ENCODE results near the gene RASAL3.
"Not testable (repeated sequence)": the region's sequence is repeated elsewhere in the genome, so short reads cannot be mapped to it uniquely, and the experiment has no call there.

The RASAL3 gene

DNA sequence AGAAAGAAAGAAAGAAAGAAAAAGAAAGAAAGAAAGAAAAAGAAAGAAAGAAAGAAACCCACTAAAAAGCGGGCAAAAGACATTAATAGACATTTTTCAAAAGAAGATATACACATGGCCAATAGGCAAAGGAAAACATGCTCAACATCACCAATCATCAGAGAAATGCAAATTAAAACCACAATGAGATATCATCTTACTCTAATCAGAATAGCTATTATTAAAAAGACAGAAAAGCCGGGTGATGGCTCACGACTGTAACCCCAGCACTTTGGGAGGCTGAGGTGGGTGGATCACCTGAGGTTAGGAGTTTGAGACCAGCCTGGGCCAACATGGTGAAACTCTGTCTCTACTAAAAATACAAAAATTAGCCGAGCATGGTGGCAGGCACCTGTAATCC is 9.5 kb upstream of the RASAL3 start:
- WGBS, 2 experiments, result 84 to 87% methylated on average over 4 of the region's 4 CpGs
- H3K4me1 ChIP-seq (ENCODE audit: control insufficient read depth, insufficient read depth, low read length); H3K27ac ChIP-seq (ENCODE audit: insufficient read depth, low read depth, low read length, poor library complexity, severe bottlenecking); H3K36me3 ChIP-seq (ENCODE audit: control insufficient read depth, insufficient read depth, low read length); H3K9me3 ChIP-seq (ENCODE audit: control insufficient read depth, low read length); H3K4me3 ChIP-seq (ENCODE audit: insufficient read depth, low read depth, low read length): not testable (repeated sequence)
- H3K27me3 ChIP-seq (ENCODE audit: control insufficient read depth, insufficient read depth, low read length, poor library complexity, severe bottlenecking), result peaks cover 16% of the 10 kb centered on the region

DNA sequence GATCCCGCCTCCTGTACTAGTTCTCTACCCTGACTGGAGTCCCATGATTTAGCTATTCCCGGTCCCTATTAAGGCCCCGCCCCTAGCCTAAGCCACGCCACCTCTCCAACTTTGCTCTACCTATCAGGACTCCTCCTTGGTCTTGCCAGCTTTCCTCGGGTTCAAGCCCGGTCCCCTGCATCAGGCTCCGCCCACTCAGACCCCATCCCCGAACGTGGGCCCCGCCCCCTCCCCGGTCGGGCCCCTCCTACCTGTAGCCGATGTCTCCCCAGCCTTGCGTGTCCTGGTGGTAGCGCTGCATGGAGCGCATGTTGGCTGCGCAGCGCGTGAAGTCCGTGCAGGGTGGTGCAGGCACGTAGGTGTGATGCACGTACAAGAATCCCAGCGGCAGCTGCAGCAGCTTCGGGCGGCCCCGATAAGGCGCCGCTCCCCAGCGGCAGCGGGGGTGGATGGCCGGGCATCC is 7.3 kb upstream of the RASAL3 start:
- peaks cover under 1% of the 10 kb centered on the region for H3K9me3 ChIP-seq (ENCODE audit: control insufficient read depth, low read length)
- peaks cover 25% of the 10 kb centered on the region for H3K27me3 ChIP-seq (ENCODE audit: control insufficient read depth, insufficient read depth, low read length, poor library complexity, severe bottlenecking)
- H3K4me1 ChIP-seq (ENCODE audit: control insufficient read depth, insufficient read depth, low read length), result no peaks in the 10 kb centered on the region
- H3K27ac ChIP-seq (ENCODE audit: insufficient read depth, low read depth, low read length, poor library complexity, severe bottlenecking), result no peak overlapping the region
- WGBS, 2 experiments, result 89% methylated on average over 31 of the region's 31 CpGs
- no peak overlapping the region for H3K4me3 ChIP-seq (ENCODE audit: insufficient read depth, low read depth, low read length)
- H3K36me3 ChIP-seq (ENCODE audit: control insufficient read depth, insufficient read depth, low read length), result no peaks in the 10 kb centered on the region

DNA sequence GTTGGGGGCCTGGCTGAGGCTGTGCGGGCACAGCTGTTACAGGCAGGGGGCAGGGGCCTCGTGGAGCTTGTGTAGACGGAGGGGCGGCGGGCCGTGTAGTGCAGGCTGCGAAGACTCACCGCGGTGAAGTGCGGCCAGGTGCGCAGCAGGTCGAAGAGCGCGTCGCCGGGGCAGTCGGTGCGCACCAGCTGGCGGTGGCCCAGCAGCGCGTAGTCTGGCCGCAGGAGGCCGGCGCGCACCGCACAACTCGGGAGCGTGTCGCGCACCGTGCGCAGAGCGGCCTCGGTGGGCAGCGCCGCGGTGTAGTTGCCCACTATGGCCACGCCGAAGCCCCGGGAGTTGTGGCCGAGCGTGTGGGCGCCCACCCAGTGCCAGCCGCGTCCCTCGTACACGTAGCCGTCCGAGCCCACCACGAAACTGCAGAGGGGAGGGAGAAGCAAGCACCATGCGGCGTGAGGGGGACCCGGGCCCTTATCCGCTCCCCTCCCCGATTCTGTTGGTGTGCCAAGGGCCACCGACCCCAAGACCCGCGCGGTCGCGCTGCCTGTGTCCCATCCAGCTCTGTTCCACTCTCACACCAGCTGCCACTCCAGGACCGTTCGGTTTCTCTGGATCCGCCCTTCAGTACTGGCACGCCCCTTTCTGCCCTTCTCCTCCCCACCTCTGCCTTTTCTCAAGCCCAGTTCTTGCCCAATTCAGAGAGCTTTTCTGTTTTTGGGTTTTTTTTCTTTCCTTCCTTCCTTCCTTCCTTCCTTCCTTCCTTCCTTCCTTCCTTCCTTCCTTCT is 5.4 kb upstream of the RASAL3 start:
- Histone ChIP-seq H3K9me3 (ENCODE audit: control insufficient read depth, low read length) (no peaks in the 10 kb centered on the region), H3K27me3 (ENCODE audit: control insufficient read depth, insufficient read depth, low read length, poor library complexity, severe bottlenecking) (peaks cover 25% of the 10 kb centered on the region), H3K36me3 (ENCODE audit: control insufficient read depth, insufficient read depth, low read length) (no peaks in the 10 kb centered on the region), H3K27ac (ENCODE audit: insufficient read depth, low read depth, low read length, poor library complexity, severe bottlenecking) (no peak overlapping the region), H3K4me1 (ENCODE audit: control insufficient read depth, insufficient read depth, low read length) (no peaks in the 10 kb centered on the region), H3K4me3 (ENCODE audit: insufficient read depth, low read depth, low read length) (no peak overlapping the region)
- 54 to 56% methylated on average over 65 of the region's 65 CpGs for WGBS, 2 experiments

DNA sequence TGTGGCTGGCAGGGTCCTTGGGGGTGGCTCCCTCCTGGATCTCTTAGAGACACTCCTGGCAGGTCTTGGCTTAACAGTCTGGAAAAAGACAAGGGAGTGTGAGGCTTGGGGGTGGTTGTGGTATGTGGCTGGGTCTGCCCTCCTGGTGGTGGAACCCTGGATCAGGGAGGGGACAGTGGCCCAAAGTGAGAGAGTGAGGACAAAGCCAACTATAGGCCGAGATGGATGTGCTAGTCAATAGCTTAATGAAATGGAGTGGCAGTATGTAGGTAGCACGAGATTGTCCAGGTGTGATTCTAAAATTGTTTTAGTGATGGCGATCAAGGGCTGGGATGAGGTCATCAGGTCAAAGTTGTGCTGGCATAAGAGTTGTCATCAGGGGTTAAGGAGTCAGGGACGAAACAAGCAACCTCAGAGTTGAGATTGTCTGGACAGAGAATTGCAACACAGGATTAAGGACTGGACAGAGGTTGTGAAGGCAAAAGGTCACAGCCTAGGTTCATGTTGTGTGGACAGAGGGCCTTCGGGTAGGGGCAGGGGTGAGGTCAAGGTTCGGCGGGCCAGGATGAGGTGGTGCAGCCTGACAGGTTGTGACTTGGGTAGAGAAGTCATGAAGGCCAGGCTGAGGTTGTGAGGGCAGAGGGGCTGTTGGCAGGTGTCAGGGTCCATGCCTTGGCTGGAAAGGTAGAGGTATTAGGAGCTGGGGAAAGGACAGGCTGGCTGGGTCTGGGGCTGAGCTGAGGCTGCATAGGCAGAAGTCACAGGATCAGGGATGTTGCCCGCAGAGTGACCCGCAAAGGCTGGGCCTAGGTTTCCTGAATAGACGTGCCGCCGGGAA is 4.5 kb upstream of the RASAL3 start:
- no peak overlapping the region for H3K4me3 ChIP-seq (ENCODE audit: insufficient read depth, low read depth, low read length)
- no peaks in the 10 kb centered on the region for H3K9me3 ChIP-seq (ENCODE audit: control insufficient read depth, low read length)
- H3K27me3 ChIP-seq (ENCODE audit: control insufficient read depth, insufficient read depth, low read length, poor library complexity, severe bottlenecking), result peaks cover 25% of the 10 kb centered on the region
- WGBS, 2 experiments, result 78 to 80% methylated on average over 12 of the region's 12 CpGs
- no peak overlapping the region for H3K27ac ChIP-seq (ENCODE audit: insufficient read depth, low read depth, low read length, poor library complexity, severe bottlenecking)
- H3K36me3 ChIP-seq (ENCODE audit: control insufficient read depth, insufficient read depth, low read length), result no peaks in the 10 kb centered on the region
- H3K4me1 ChIP-seq (ENCODE audit: control insufficient read depth, insufficient read depth, low read length), result no peaks in the 10 kb centered on the region

DNA sequence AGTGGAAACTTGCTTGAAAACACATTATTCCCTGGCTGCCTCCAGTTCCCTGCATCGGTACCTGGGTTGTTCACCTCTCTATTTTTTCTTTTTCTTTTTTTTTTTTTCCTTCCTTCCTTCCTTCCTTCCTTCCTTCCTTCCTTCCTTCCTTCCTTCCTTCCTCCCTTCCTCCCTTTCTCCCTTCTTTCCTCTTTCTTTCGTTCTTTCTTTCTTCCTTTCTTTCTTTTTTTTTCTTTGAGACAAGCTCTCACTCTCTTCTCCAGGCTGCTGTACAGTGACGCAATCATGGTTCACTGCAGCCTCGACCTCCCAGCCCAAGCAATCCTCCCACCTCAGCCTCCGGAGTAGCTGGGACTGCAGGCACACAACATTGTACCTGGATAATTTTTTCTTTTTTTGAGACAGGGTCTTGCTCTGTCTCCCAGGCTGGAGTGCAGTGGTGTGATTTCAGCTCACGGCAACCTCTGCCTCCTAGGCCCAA is 3.4 kb upstream of the RASAL3 start:
- 63 to 69% methylated on average over 6 of the region's 6 CpGs for WGBS, 2 experiments
- Histone ChIP-seq H3K4me1 (ENCODE audit: control insufficient read depth, insufficient read depth, low read length) (no peaks in the 10 kb centered on the region), H3K27ac (ENCODE audit: insufficient read depth, low read depth, low read length, poor library complexity, severe bottlenecking) (no peak overlapping the region), H3K4me3 (ENCODE audit: insufficient read depth, low read depth, low read length) (no peak overlapping the region), H3K36me3 (ENCODE audit: control insufficient read depth, insufficient read depth, low read length) (no peaks in the 10 kb centered on the region), H3K27me3 (ENCODE audit: control insufficient read depth, insufficient read depth, low read length, poor library complexity, severe bottlenecking) (peaks cover 25% of the 10 kb centered on the region), H3K9me3 (ENCODE audit: control insufficient read depth, low read length) (no peaks in the 10 kb centered on the region)

DNA sequence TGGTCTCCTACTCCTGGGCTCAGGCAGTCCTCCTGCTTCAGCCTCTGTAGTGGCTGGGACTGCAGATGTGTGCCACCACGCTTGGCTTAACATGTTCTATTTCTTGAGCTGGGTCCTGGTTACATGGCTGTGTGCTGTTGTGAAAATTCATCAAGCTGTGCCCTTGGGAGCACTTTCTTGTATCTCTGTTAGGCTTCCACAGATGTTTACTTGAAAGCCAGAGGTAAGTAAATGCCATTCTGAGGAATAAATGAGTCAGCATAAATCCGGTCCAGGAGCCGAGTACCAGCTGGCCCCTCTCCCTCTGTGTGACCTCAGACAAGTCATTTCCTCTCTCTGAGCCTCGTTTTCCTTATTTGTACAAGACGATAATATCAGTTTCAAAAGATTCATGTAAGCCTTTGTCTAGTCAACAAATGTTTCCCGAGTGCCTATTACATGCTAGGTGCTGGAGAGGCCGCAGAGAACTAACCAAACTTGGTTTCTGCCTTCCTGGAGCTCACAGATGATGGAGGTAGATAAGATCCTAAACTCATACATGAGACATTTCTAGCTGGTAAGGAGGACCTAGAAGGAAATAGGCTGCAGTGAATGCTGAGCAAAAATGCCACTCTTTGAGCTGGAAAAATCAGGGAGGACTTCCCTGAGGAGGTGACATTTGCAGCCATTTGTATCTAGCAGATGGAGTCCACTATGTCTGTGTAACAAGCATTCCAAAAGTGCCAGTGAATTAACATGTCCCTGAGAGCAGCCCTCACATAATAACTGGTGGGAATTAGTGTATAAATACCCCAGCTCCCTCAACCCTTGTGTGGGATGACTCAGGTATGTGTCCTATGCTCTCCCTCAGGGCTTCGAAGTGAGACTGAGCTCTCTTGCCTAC is 2.7 kb upstream of the RASAL3 start:
- no peak overlapping the region for H3K27ac ChIP-seq (ENCODE audit: insufficient read depth, low read depth, low read length, poor library complexity, severe bottlenecking)
- no peaks in the 10 kb centered on the region for H3K9me3 ChIP-seq (ENCODE audit: control insufficient read depth, low read length)
- H3K4me3 ChIP-seq (ENCODE audit: insufficient read depth, low read depth, low read length), result no peak overlapping the region
- H3K27me3 ChIP-seq (ENCODE audit: control insufficient read depth, insufficient read depth, low read length, poor library complexity, severe bottlenecking), result peaks cover 25% of the 10 kb centered on the region
- WGBS, 2 experiments, result 69 to 71% methylated on average over 8 of the region's 8 CpGs
- H3K4me1 ChIP-seq (ENCODE audit: control insufficient read depth, insufficient read depth, low read length), result no peaks in the 10 kb centered on the region
- H3K36me3 ChIP-seq (ENCODE audit: control insufficient read depth, insufficient read depth, low read length), result no peaks in the 10 kb centered on the region

DNA sequence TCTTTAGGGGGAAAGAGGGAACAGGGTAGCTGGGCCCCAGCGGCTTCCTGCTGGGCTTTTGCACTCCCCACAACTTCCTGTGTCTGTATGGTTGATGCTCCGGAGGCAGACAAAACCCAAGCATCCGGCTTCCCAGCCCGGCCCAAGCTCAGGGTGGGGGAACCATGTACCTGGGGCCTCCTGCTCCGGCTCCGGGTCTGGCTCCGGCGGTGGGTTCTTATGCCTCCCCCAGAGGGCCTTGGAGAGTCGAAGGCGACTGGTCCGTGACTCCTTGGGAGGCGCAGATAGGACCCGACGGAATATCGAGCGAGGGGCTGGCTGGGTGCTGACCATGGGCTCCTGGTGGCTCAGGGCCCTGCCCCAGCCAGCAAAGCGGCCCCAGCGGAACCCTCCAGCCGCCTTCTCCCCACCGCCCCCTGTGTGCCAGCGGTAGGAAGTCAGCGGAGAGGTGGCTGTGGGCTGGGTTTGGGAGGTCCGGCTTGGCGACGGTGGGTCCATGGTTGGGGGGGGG is 428 bp downstream of the RASAL3 start:
- Histone ChIP-seq H3K36me3 (ENCODE audit: control insufficient read depth, insufficient read depth, low read length) (no peaks in the 10 kb centered on the region), H3K27me3 (ENCODE audit: control insufficient read depth, insufficient read depth, low read length, poor library complexity, severe bottlenecking) (peaks cover 31% of the 10 kb centered on the region), H3K4me3 (ENCODE audit: insufficient read depth, low read depth, low read length) (no peak overlapping the region), H3K9me3 (ENCODE audit: control insufficient read depth, low read length) (no peaks in the 10 kb centered on the region), H3K4me1 (ENCODE audit: control insufficient read depth, insufficient read depth, low read length) (no peaks in the 10 kb centered on the region), H3K27ac (ENCODE audit: insufficient read depth, low read depth, low read length, poor library complexity, severe bottlenecking) (no peak overlapping the region)
- 80 to 81% methylated on average over 25 of the region's 25 CpGs for WGBS, 2 experiments

DNA sequence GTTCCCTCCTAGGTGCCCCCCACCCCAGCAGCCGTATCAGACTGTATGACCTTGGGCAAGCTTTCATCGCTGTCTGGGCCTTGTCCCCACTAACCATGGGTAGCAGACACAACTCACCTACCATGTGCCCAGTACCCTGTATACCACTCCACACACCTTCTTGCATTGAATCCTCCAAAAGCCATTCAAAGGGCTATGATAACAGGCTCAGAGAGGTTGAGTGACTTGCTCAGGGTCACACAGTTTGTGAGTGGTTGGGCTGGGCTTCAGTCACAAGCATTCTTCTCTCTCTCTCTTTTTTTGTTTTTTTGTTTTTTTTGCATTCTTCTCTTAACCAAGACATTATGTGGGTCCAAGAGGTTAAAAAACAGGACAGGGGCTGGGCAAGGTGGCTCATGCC is 2.6 kb downstream of the RASAL3 start:
- Histone ChIP-seq H3K27ac (ENCODE audit: insufficient read depth, low read depth, low read length, poor library complexity, severe bottlenecking) (no peak overlapping the region), H3K9me3 (ENCODE audit: control insufficient read depth, low read length) (no peaks in the 10 kb centered on the region), H3K36me3 (ENCODE audit: control insufficient read depth, insufficient read depth, low read length) (no peaks in the 10 kb centered on the region), H3K4me3 (ENCODE audit: insufficient read depth, low read depth, low read length) (no peak overlapping the region), H3K27me3 (ENCODE audit: control insufficient read depth, insufficient read depth, low read length, poor library complexity, severe bottlenecking) (peaks cover 41% of the 10 kb centered on the region), H3K4me1 (ENCODE audit: control insufficient read depth, insufficient read depth, low read length) (no peaks in the 10 kb centered on the region)
- WGBS, 2 experiments, result 77% methylated on average over 2 of the region's 2 CpGs

DNA sequence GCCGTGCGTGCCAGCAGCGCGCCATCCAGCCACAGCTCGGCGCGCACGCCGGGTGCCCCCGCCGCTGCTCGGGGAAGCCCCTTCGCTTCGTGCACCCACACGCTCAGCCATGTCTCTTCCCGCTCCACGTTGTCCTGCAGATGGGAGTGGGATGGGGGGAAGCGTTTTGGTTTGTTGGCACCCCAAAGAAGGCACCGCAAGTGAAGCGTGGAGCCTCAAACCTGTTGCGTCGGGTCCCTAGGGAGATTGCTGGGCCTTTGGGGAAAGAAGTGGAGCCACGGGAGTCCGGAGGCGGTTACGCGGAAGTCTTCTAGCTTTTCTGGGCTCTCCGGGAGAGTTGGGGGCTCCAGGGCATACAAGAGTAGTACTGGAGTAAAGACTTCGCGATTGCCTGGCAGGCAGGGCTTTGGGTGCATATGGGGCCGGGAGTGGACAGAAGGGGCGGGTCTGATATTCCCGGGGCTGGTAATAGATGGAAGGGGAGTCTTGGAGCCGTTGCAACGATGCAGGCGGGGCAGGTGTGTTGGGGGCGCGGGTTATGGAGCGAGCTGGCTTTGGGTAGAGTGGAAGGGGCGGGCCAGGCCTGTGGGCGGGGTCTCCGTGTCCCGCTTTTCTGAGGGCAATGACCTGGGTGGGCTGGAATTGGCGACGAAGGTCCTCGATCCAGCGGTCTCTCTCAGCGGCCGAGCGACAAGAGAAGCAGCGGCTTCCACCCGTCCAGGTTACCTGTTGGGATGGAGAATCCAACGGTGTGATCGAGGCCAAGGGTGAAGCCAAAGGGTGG is 6.5 kb downstream of the RASAL3 start:
- Histone ChIP-seq H3K27ac (ENCODE audit: insufficient read depth, low read depth, low read length, poor library complexity, severe bottlenecking) (no peak overlapping the region), H3K9me3 (ENCODE audit: control insufficient read depth, low read length) (no peaks in the 10 kb centered on the region), H3K4me3 (ENCODE audit: insufficient read depth, low read depth, low read length) (no peak overlapping the region), H3K36me3 (ENCODE audit: control insufficient read depth, insufficient read depth, low read length) (no peaks in the 10 kb centered on the region), H3K4me1 (ENCODE audit: control insufficient read depth, insufficient read depth, low read length) (no peaks in the 10 kb centered on the region), H3K27me3 (ENCODE audit: control insufficient read depth, insufficient read depth, low read length, poor library complexity, severe bottlenecking) (peaks cover 79% of the 10 kb centered on the region)
- 44 to 48% methylated on average over 54 of the region's 54 CpGs for WGBS, 2 experiments

Measured in ectodermal cell (in vitro differentiated cells).